HG03159 (cell line): ENCODE data around the gene SFSWAP.
"Not testable (repeated sequence)": the region's sequence is repeated elsewhere in the genome, so short reads cannot be mapped to it uniquely, and the experiment has no call there.

Experiments
- ATAC-seq: cut with Tn5 transposase; IDR thresholded peaks from one replicate; pipeline ENCODE4 v1.9.1; 2021; ENCODE audit warnings: mild to moderate bottlenecking, moderate library complexity; ENCODE audit not compliant: unreplicated experiment

SFSWAP gene

GRCh38 chr12:131735153-131735456 is 24.2 kb downstream of the SFSWAP start:
- ATAC-seq = no peak

GRCh38 chr12:131735476-131736445 is 24.9 kb downstream of the SFSWAP start:
- no peak for ATAC-seq

- no peak for ATAC-seq
These were observed 25.7 kb downstream of the SFSWAP start for GRCh38 chr12:131736446-131737149.

GRCh38 chr12:131737150-131737827 is 26.4 kb downstream of the SFSWAP start:
- ATAC-seq = no peak

- ATAC-seq = no peak
These were observed 27.3 kb downstream of the SFSWAP start for GRCh38 chr12:131738196-131738595.

- ATAC-seq = no peak
These were observed 29.7 kb downstream of the SFSWAP start for GRCh38 chr12:131740626-131741025.

- not testable (repeated sequence) for ATAC-seq
These were observed 31.9 kb downstream of the SFSWAP start for GRCh38 chr12:131742761-131743160.

- not testable (repeated sequence) for ATAC-seq
These were observed 32.5 kb downstream of the SFSWAP start for GRCh38 chr12:131743410-131743809.

GRCh38 chr12:131743880-131744279 is 33.0 kb downstream of the SFSWAP start:
- not testable (repeated sequence) for ATAC-seq

- ATAC-seq = not testable (repeated sequence)
These were observed 33.8 kb downstream of the SFSWAP start for GRCh38 chr12:131744675-131745074.

- ATAC-seq = no peak
These were observed 34.8 kb downstream of the SFSWAP start for GRCh38 chr12:131745706-131746105.

GRCh38 chr12:131747276-131748177 is 36.6 kb downstream of the SFSWAP start:
- ATAC-seq = no peak

- no peak for ATAC-seq
These were observed 38.9 kb downstream of the SFSWAP start for GRCh38 chr12:131749618-131750315.

- ATAC-seq = no peak
These were observed 40.4 kb downstream of the SFSWAP start for GRCh38 chr12:131751335-131751734.

GRCh38 chr12:131752451-131752850 is 41.6 kb downstream of the SFSWAP start:
- ATAC-seq = no peak

GRCh38 chr12:131753005-131753404 is 42.1 kb downstream of the SFSWAP start:
- ATAC-seq = no peak

- ATAC-seq = no peak
These were observed 42.9 kb downstream of the SFSWAP start for GRCh38 chr12:131753757-131754156.

GRCh38 chr12:131754184-131754583 is 43.3 kb downstream of the SFSWAP start:
- ATAC-seq = no peak

GRCh38 chr12:131755305-131756113 is 44.6 kb downstream of the SFSWAP start:
- no peak for ATAC-seq
